Measurements from ENCODE around the gene ZNF469. TPM values are rescaled to one million over a fixed set of nuclear protein-coding genes. Genes with fewer than 3 reads are reported as not detected.

Gene ZNF469
- total and polyA plus RNA-seq, 8 donors, result 1.4 to 5.5 (median 2.6) TPM

GRCh38 chr16:88403794-88404581, 21.2 kb downstream of the ZNF469 start:
- DNase-seq, result no peak
- intact Hi-C loops (cut with DNase I), result no loop called here

GRCh38 chr16:88404769-88405168, 22.0 kb downstream of the ZNF469 start:
- TF ChIP-seq CTCF (IDR thresholded peaks at IDR 0.05), result no peak
- no peaks in the 10 kb centered on the region for H3K36me3 ChIP-seq
- H3K4me1 ChIP-seq, result peaks cover 0 to 13% of the 10 kb centered on the region in 2 donors
- intact Hi-C loops (cut with DNase I), result no loop called here
- peaks cover 0 to 30% of the 10 kb centered on the region in 2 donors for H3K27me3 ChIP-seq
- H3K27ac ChIP-seq, result no peak overlapping the region
- H3K9me3 ChIP-seq, result no peaks in the 10 kb centered on the region
- no peak overlapping the region for H3K4me3 ChIP-seq
- ATAC-seq (no peak), DNase-seq (no peak)

More at GRCh38 chr16:88403794-88404581, 21.2 kb downstream of the ZNF469 start:
- Histone ChIP-seq H3K27me3 (peaks cover 0 to 30% of the 10 kb centered on the region in 2 donors), H3K27ac (no peak overlapping the region), H3K36me3 (no peaks in the 10 kb centered on the region), H3K9me3 (no peaks in the 10 kb centered on the region), H3K4me1 (peaks cover 0 to 13% of the 10 kb centered on the region in 2 donors), H3K4me3 (no peak overlapping the region)
- TF ChIP-seq CTCF (IDR thresholded peaks at IDR 0.05), result no peak
- ATAC-seq, result no peak

- TF ChIP-seq CTCF (IDR thresholded peaks at IDR 0.05), result no peak
- Histone ChIP-seq H3K4me3 (no peak overlapping the region), H3K27ac (no peak overlapping the region), H3K27me3 (peaks cover 0 to 30% of the 10 kb centered on the region in 2 donors), H3K4me1 (peaks cover 0 to 13% of the 10 kb centered on the region in 2 donors), H3K9me3 (no peaks in the 10 kb centered on the region), H3K36me3 (no peaks in the 10 kb centered on the region)
- DNase-seq, result peak in 2 of 4 donors; percentile 64 to 84
- ATAC-seq, result peak; percentile 56
- intact Hi-C loops (cut with DNase I), result no loop called here
Observed at GRCh38 chr16:88405216-88406060, 22.7 kb downstream of the ZNF469 start.

GRCh38 chr16:88406096-88407041, 23.6 kb downstream of the ZNF469 start:
- ATAC-seq (no peak), DNase-seq (no peak)
- TF ChIP-seq CTCF (IDR thresholded peaks at IDR 0.05), result no peak
- H3K27ac ChIP-seq, result no peak overlapping the region
- no peaks in the 10 kb centered on the region for H3K9me3 ChIP-seq
- intact Hi-C loops (cut with DNase I), result no loop called here
- H3K36me3 ChIP-seq, result no peaks in the 10 kb centered on the region
- H3K27me3 ChIP-seq, result peaks cover 0 to 30% of the 10 kb centered on the region in 2 donors
- no peak overlapping the region for H3K4me3 ChIP-seq
- peaks cover 0 to 13% of the 10 kb centered on the region in 2 donors for H3K4me1 ChIP-seq

Measured in left lung (tissue), 10 donors.